NCI-H146 treated with DMSO at 0.1 percent for 48 hours (cell line): Measurements from ENCODE around the gene SAG.

Experiments used
- DNase-seq: peaks from one replicate; lab custom pipeline; 2025; ENCODE audit not compliant: unreplicated experiment; lab: John Stamatoyannopoulos, UW

The SAG gene

GRCh38 chr2:233375490-233376314, 68.1 kb downstream of the SAG start:
- DNase-seq, result no peak

DNA sequence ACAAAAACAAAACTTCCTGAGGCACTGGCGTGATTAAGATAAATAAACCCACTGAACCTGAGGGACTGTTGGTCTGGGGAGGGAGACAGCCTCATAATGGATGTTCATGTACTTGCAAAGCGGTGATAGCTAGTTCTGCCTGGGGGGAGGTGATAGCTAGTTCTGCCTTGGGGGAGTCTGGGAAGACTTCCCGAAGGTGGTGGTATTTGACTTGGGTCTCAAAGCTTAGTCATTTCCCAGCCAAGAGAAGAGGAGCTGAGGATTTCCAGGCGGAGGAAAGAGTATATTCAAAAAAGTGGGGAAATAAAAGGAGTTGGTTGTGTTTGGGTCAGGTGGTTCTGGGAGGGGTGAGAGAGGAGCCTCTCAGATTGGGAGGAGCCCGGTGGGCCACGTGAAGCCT, 71.4 kb downstream of the SAG start:
- no peak for DNase-seq

DNA sequence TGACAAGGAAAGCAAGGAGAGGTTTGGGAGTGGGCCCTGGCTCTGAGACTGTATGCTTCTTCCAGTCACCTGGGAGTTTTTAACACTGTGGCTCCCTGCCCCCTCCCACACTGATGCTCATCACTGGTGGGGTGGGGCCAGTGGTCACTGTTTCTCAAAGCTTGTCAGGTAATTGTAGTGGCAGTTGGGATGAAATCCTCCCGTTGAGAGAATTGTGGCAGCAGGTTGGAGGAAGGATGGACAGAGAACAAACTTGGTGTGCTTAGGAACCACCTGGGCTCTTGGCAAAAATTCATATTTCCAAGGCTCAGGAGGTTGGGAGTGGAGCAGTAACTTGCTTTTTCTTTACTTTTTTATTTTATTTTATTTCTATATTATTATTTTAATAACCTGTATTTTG, 71.8 kb downstream of the SAG start:
- DNase-seq, result no peak

- DNase-seq, result no peak
Observed at GRCh38 chr2:233380132-233380895, 72.7 kb downstream of the SAG start.

DNA sequence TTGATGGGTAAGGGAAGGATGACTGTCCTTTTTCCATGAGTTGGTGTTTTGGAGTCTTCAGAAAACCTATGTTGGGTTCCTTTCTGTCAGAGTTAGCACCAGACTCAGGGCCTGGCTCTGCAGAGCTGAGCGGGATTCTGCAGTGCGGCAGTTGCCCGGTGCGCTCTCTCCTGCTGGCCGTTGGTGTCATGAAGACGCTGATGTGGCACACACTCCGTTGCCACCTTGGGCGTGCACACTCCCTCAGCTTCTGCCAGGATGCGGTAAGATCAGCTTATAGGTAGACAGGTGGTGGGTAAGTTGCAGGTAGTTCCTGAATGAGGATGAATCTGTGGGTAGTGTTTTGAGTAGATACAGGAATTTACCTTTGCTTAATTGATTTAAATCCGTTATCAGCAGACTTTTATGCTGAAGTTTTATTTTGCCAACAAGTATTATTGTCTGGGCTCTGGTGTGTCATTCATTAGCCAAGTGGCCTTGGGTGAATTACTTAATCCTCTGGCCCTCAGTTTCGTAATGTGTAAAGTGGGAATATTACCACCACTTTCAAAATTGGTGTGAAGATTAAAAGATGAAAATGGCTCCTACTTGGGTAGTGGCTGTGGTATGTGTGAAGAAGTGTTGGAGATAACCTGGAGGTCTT, 73.5 kb downstream of the SAG start:
- DNase-seq, result no peak

- DNase-seq, result no peak
Observed at GRCh38 chr2:233381638-233381995, 74.0 kb downstream of the SAG start.

- DNase-seq, result no peak
Observed at GRCh38 chr2:233384015-233384414, 76.4 kb downstream of the SAG start.

- DNase-seq, result no peak
Observed at GRCh38 chr2:233384811-233385488, 77.3 kb downstream of the SAG start.

GRCh38 chr2:233385489-233386044, 78.0 kb downstream of the SAG start:
- no peak for DNase-seq

GRCh38 chr2:233386382-233387041, 78.9 kb downstream of the SAG start:
- DNase-seq, result no peak

- DNase-seq, result no peak
Observed at GRCh38 chr2:233387225-233387624, 79.6 kb downstream of the SAG start.

DNA sequence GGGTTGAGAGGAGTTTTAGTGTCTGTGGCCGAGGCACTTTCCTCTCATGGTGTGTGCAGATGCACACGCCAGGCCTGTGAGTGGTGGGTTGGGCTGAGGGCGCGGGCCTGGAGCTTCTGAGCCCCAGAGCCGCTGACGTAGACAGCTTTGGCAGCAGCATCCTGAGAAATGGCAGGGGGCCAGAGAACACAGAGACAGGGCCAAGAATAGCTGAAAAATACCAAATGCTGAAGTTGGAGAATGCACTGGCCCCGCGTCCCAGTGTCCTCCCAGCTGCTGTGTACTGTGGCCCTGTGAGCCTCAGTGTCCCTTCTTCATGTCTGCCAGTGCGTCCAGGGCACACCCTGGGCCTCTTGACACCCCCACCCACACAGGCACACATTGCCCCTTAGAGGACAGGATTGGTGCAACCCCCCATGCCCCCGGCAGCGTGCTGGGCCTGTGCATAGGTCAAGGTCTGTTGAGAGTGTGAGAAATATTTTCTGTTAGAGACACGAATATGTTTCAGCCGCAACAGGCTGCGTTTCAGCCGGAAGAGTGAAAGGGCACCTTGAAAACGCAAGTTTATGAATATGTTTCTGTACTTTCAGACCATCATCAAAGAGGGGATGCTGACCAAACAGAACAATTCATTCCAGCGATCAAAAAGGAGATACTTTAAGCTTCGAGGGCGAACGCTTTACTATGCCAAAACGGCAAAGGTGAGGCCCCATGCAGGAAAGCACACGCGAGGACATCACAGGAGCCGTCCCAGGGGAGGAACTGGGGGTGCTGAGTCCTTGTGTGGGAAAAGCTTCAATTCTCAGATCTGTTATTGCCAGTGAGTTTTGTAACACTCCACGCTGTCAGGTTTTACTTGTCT, 80.3 kb downstream of the SAG start:
- no peak for DNase-seq

DNA sequence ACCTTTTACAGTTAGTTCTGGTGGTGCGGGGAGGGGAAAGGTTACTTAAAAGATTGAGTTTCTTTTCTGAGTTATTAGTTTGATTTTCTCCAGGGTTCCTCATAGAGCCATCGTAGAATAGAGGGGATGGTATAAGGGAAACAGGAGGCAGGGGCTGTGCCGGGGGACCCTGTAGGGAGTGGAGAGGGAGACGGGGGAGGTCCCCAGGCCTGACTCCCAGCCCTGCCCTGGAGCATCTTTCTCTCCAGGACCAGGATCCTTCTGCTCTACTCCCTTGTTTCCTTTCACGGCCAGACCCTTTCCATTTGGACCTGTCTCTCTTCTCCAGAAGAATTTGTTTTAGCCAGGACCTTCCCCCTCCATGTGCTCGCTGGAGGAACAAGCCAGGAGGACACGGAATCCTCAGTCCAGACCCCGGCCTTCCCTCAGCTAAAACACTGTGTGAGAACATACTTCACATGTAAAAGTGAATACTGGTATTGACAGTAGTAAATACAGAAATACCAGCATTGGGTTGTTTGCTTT, 82.0 kb downstream of the SAG start:
- DNase-seq, result no peak

DNA sequence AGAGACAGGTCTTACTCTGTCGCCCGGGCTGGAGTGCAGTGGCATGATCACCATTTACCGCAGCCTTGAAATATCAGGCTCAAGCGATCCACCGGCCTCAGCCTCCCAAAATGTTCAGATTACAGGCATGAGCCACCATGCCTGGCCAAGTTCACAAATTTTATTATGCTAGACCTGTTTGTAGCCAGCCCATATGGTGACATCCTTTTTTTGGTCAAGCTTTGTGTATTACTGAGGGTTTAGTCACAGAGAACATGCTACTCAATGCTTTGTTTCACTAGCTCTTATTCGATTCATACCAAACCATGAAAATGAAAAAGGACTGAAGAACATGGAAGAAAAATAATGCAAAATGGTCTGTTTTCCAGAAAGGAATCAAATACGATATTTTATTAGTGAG, 88.1 kb downstream of the SAG start:
- DNase-seq, result no peak
